PC-3 (cell line): ENCODE measurements around the gene CACNA1H. TPM values are rescaled to one million over a fixed set of nuclear protein-coding genes. Genes with fewer than 3 reads are reported as not detected.

Source experiments
- ATAC-seq: fragments of 200-7000 bp; cut with Tn5 transposase; 2 replicates; pipeline ENCODE4 v1.9.1; 2020; ENCODE audit warnings: mild to moderate bottlenecking, moderate library complexity
- BruUV-seq: library from RNA; stranded (reverse); fragments of 400-500 nt; replicated peaks from 2 replicates; lab custom pipeline; 2021; lab: Mats Ljungman, UMichigan
- CTCF ChIA-PET: fragments of 300-600 bp; sonication (Branson Sonifier 250); formaldehyde crosslinking; loops from one replicate; lab custom pipeline; 2022; ENCODE audit warnings: antibody characterized with exemption; lab: Charles Lee
- POLR2A ChIA-PET: fragments of 300-600 bp; sonication (Branson Sonifier 250); formaldehyde crosslinking; loops from one replicate; lab custom pipeline; 2022; ENCODE audit warnings: antibody characterized with exemption; ENCODE audit not compliant: unreplicated experiment; lab: Charles Lee
- DNase-seq: peaks from one replicate; pipeline ENCODE4 v3.0.0-alpha.2; 2015
- H2AFZ ChIP-seq: fragments of 300-600 bp; sonication (generic); 2 replicates; pipeline ENCODE4 v1.6.0; 2016; ENCODE audit warnings: antibody characterized with exemption, low read length
- H3F3A ChIP-seq: fragments of 300-600 bp; sonication (generic); one replicate; pipeline ENCODE4 v1.6.0; 2017; ENCODE audit warnings: antibody characterized with exemption, low read length, control low read depth, mild to moderate bottlenecking; ENCODE audit not compliant: unreplicated experiment
- H3K27ac ChIP-seq: fragments of 300-600 bp; sonication (generic); 2 replicates; pipeline ENCODE4 v1.5.1; 2016; ENCODE audit warnings: mild to moderate bottlenecking, low read length
- H3K27me3 ChIP-seq: fragments of 300-600 bp; sonication (generic); 2 replicates; pipeline ENCODE4 v1.6.1; 2016; ENCODE audit warnings: low read length, mixed read lengths
- H3K36me3 ChIP-seq: fragments of 300-600 bp; sonication (generic); 2 replicates; pipeline ENCODE4 v1.6.1; 2016; ENCODE audit warnings: low read depth, mixed run types, low read length, mixed read lengths
- H3K4me1 ChIP-seq: fragments of 300-600 bp; sonication (generic); 2 replicates; pipeline ENCODE4 v1.5.1; 2016; ENCODE audit warnings: low read length; ENCODE audit not compliant: insufficient read depth
- H3K4me2 ChIP-seq: fragments of 300-600 bp; sonication (generic); 2 replicates; pipeline ENCODE4 v1.6.0; 2016; ENCODE audit warnings: low read length
- H3K4me3 ChIP-seq: fragments of 300-600 bp; sonication (generic); 2 replicates; pipeline ENCODE4 v1.5.1; 2016; ENCODE audit warnings: mild to moderate bottlenecking, low read length, mixed read lengths
- H3K79me2 ChIP-seq: fragments of 300-600 bp; sonication (generic); 2 replicates; pipeline ENCODE4 v1.6.1; 2017; ENCODE audit warnings: low read length, mixed read lengths
- H3K9ac ChIP-seq: fragments of 300-600 bp; sonication (generic); 2 replicates; pipeline ENCODE4 v1.6.0; 2016; ENCODE audit warnings: mild to moderate bottlenecking, low read length
- H3K9me2 ChIP-seq: fragments of 300-600 bp; sonication (generic); replicated peaks from 2 replicates; pipeline ENCODE4 v1.6.1; 2016; ENCODE audit warnings: mixed run types, low read length, mixed read lengths
- H3K9me3 ChIP-seq: fragments of 300-600 bp; sonication (generic); 2 replicates; pipeline ENCODE4 v1.6.1; 2016; ENCODE audit warnings: low read length, mixed read lengths
- H4K20me1 ChIP-seq: fragments of 300-600 bp; sonication (generic); 2 replicates; pipeline ENCODE4 v1.6.1; 2016; ENCODE audit warnings: low read length, mixed read lengths
- EZH2 ChIP-seq: fragments of 300-600 bp; sonication (generic); IDR thresholded peaks from one replicate; pipeline ENCODE4 v1.6.1; 2017; ENCODE audit warnings: antibody characterized with exemption, mild to moderate bottlenecking, low read length; ENCODE audit not compliant: unreplicated experiment
- EZH2phosphoT487 ChIP-seq: fragments of 300-600 bp; sonication (generic); IDR thresholded peaks from 2 replicates; pipeline ENCODE4 v1.6.1; 2018; ENCODE audit warnings: mild to moderate bottlenecking, antibody characterized with exemption, low read length, borderline replicate concordance
- intact Hi-C: fragments of 100-400 bp; cut with micrococcal nuclease; formaldehyde crosslinking; loops from 2 replicates; pipeline ENCODE4 v1.9.0; 2023
- total RNA-seq: library from RNA; depleted of rRNA; stranded (reverse); fragments of >200 nt; gene quantifications from 2 replicates; pipeline ENCODE4 v1.2.3, GENCODE V29; 2014
- TF ChIP-seq, protein P1 (sequence below): fragments of 300-600 bp; sonication (generic); conservative IDR thresholded peaks from 2 replicates; pipeline ENCODE4 v1.5.1; 2017; ENCODE audit warnings: antibody characterized with exemption, low read depth, mild to moderate bottlenecking, low read length

Gene CACNA1H
- total RNA-seq, 1 experiment from 2014 or later, result 4.1 TPM

GRCh38 chr16:1124795-1125194, 28.1 kb upstream of the CACNA1H start:
- Histone ChIP-seq H3F3A (no peaks in the 10 kb centered on the region), H3K79me2 (no peaks in the 10 kb centered on the region), H3K4me3 (no peak overlapping the region), H3K36me3 (no peaks in the 10 kb centered on the region), H3K4me2 (no peak overlapping the region), H3K9me2 (no peaks in the 10 kb centered on the region), H2AFZ (no peak overlapping the region), H3K27ac (no peak overlapping the region), H3K9me3 (no peaks in the 10 kb centered on the region), H3K9ac (no peak overlapping the region), H4K20me1 (no peaks in the 10 kb centered on the region), H3K4me1 (no peaks in the 10 kb centered on the region), H3K27me3 (no peaks in the 10 kb centered on the region)
- intact Hi-C loops, result no loop called here
- CTCF ChIA-PET, result no interaction called here
- TF ChIP-seq, protein P1, sequence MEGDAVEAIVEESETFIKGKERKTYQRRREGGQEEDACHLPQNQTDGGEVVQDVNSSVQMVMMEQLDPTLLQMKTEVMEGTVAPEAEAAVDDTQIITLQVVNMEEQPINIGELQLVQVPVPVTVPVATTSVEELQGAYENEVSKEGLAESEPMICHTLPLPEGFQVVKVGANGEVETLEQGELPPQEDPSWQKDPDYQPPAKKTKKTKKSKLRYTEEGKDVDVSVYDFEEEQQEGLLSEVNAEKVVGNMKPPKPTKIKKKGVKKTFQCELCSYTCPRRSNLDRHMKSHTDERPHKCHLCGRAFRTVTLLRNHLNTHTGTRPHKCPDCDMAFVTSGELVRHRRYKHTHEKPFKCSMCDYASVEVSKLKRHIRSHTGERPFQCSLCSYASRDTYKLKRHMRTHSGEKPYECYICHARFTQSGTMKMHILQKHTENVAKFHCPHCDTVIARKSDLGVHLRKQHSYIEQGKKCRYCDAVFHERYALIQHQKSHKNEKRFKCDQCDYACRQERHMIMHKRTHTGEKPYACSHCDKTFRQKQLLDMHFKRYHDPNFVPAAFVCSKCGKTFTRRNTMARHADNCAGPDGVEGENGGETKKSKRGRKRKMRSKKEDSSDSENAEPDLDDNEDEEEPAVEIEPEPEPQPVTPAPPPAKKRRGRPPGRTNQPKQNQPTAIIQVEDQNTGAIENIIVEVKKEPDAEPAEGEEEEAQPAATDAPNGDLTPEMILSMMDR, result no peak
- TF ChIP-seq EZH2, result no peak
- no peak for TF ChIP-seq EZH2phosphoT487
- ATAC-seq, result no peak
- BruUV-seq, result no TSS peak
- POLR2A ChIA-PET, result no interaction called here
- no peak for DNase-seq

GRCh38 chr16:1125471-1125870, 27.4 kb upstream of the CACNA1H start:
- ATAC-seq, result peak; percentile 78
- CTCF ChIA-PET, result no interaction called here
- TF ChIP-seq EZH2phosphoT487, result no peak
- H3K4me1 ChIP-seq, result no peaks in the 10 kb centered on the region
- H3K4me2 ChIP-seq, result no peak overlapping the region
- intact Hi-C loops, result no loop called here
- no peaks in the 10 kb centered on the region for H3K36me3 ChIP-seq
- H3K9me3 ChIP-seq, result no peaks in the 10 kb centered on the region
- H3K27me3 ChIP-seq, result no peaks in the 10 kb centered on the region
- no peaks in the 10 kb centered on the region for H3F3A ChIP-seq
- no peak overlapping the region for H3K4me3 ChIP-seq
- no peaks in the 10 kb centered on the region for H3K79me2 ChIP-seq
- H3K9me2 ChIP-seq, result no peaks in the 10 kb centered on the region
- H4K20me1 ChIP-seq, result no peaks in the 10 kb centered on the region
- peak; percentile 32 for DNase-seq
- H3K27ac ChIP-seq, result no peak overlapping the region
- H2AFZ ChIP-seq, result no peak overlapping the region
- POLR2A ChIA-PET, result no interaction called here
- no peak overlapping the region for H3K9ac ChIP-seq
- BruUV-seq, result no TSS peak

DNA sequence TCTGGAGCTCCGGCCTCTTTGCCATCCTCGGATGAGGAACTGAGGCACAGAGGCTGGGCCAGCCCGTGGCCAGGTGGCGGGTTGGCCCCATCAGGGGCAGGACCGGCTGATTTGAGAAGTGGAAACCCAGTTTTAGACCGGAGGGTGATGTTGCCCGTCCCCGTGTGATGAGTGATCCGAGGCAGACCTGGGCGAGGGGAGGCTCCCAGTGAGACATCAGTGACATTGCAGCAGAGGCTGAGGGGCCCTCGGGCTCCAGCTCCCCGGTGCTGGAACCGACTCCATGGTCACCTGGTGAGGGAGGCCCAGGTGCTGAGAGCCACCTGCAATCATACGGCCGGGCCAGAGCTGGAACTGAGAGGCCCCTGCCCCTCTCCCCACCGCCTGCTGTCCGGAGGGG, 26.9 kb upstream of the CACNA1H start:
- no peak for ATAC-seq
- TF ChIP-seq EZH2phosphoT487 (no peak), EZH2 (no peak)
- TF ChIP-seq, protein P1, result no peak
- no peak overlapping the region for H2AFZ ChIP-seq

More for the DNA sequence above, 26.9 kb upstream of the CACNA1H start:
- no peaks in the 10 kb centered on the region for H3K27me3 ChIP-seq
- no peak overlapping the region for H3K27ac ChIP-seq
- intact Hi-C loops, result no loop called here
- no peak overlapping the region for H3K4me3 ChIP-seq
- no peak overlapping the region for H3K4me2 ChIP-seq
- DNase-seq, result no peak
- H3K36me3 ChIP-seq, result no peaks in the 10 kb centered on the region
- ChIA-PET POLR2A (no interaction called here), CTCF (no interaction called here)
- H3K9ac ChIP-seq, result no peak overlapping the region
- BruUV-seq, result no TSS peak
- H3K9me3 ChIP-seq, result no peaks in the 10 kb centered on the region
- H3F3A ChIP-seq, result no peaks in the 10 kb centered on the region
- H3K79me2 ChIP-seq, result no peaks in the 10 kb centered on the region
- no peaks in the 10 kb centered on the region for H3K4me1 ChIP-seq
- H3K9me2 ChIP-seq, result no peaks in the 10 kb centered on the region
- H4K20me1 ChIP-seq, result no peaks in the 10 kb centered on the region
